ENCODE data around the gene RUVBL1. TPM values are rescaled to one million over a fixed set of nuclear protein-coding genes. Genes with fewer than 3 reads are reported as not detected.
"Not testable (repeated sequence)": the region's sequence is repeated elsewhere in the genome, so short reads cannot be mapped to it uniquely, and the experiment has no call there.

The RUVBL1 gene
- total and polyA plus RNA-seq, 8 donors: 3.7 to 13.3 (median 10.0) TPM

- no peaks in the 10 kb centered on the region for H3K9me3 ChIP-seq
- FAIRE-seq: no peak
- no peaks in the 10 kb centered on the region for H3K27me3 ChIP-seq
- H3K4me1 ChIP-seq: peaks cover 0 to 5% (median 0%) of the 10 kb centered on the region in 3 donors
- no peak overlapping the region for H3K4me3 ChIP-seq
- no peak overlapping the region for H3K27ac ChIP-seq
- ATAC-seq: no peak
- TF ChIP-seq CTCF (IDR thresholded peaks at IDR 0.05): no peak
- no peak for DNase-seq
- WGBS, 2 donors: 63 to 84% methylated on average over 3 of the region's 3 CpGs
- no peaks in the 10 kb centered on the region for H3K36me3 ChIP-seq
- intact Hi-C loops (cut with DNase I): no loop called here
Measured at GRCh38 chr3:128155616-128156360, 32.2 kb upstream of the RUVBL1 start.

GRCh38 chr3:128154354-128154753 lies 30.7 kb upstream of the RUVBL1 start:
- H3K9me3 ChIP-seq; DNase-seq; H3K4me1 ChIP-seq; intact Hi-C loops (cut with DNase I); FAIRE-seq; H3K27ac ChIP-seq; ATAC-seq; H3K36me3 ChIP-seq; H3K27me3 ChIP-seq: not testable (repeated sequence)
- H3K4me3 ChIP-seq: peak overlapping the region in 3 of 4 donors; percentile 92 to 96 (median 95)
- WGBS, 2 donors: 78 to 80% methylated on average over 16 of the region's 16 CpGs

GRCh38 chr3:128153156-128154041 lies 29.8 kb upstream of the RUVBL1 start, which contains the start of gene EEFSEC:
Gene EEFSEC (plus strand): TSS chr3:128153481. CDS start chr3:128153508, 27 bp downstream.
- intact Hi-C loops (cut with DNase I): no loop called here
- peak; percentile 97 to 99 (median 98) for ATAC-seq
- DNase-seq: peak; percentile 78 to 95 (median 85)
- TF ChIP-seq CTCF (IDR thresholded peaks at IDR 0.05): no peak
- H3K9me3 ChIP-seq: no peaks in the 10 kb centered on the region
- H3K27ac ChIP-seq: peak within 1 kb of the TSS; percentile 61 to 83 (median 78)
- no peaks in the 10 kb centered on the region for H3K27me3 ChIP-seq
- 0 to 1% methylated on average over 88 to 96 of the region's 96 CpGs for WGBS, 2 donors
- H3K36me3 ChIP-seq: no peaks in the 10 kb centered on the region
- peak within 1 kb of the TSS; percentile 92 to 96 (median 94) for H3K4me3 ChIP-seq
- FAIRE-seq: no peak
- peaks cover 0 to 5% (median 0%) of the 10 kb centered on the region in 3 donors for H3K4me1 ChIP-seq

- peak overlapping the region; percentile 61 to 83 (median 78) for H3K27ac ChIP-seq
- H3K27me3 ChIP-seq: no peaks in the 10 kb centered on the region
- no peak for DNase-seq
- 59 to 63% methylated on average over 14 to 15 of the region's 29 CpGs for WGBS, 2 donors
- intact Hi-C loops (cut with DNase I): no loop called here
- peak overlapping the region in 3 of 4 donors; percentile 92 to 96 (median 95) for H3K4me3 ChIP-seq
- no peak for FAIRE-seq
- no peak for TF ChIP-seq CTCF (IDR thresholded peaks at IDR 0.05)
- no peaks in the 10 kb centered on the region for H3K36me3 ChIP-seq
- no peaks in the 10 kb centered on the region for H3K9me3 ChIP-seq
- ATAC-seq: peak in 2 of 4 donors; percentile 70
- peaks cover 0 to 5% (median 0%) of the 10 kb centered on the region in 3 donors for H3K4me1 ChIP-seq
Measured at GRCh38 chr3:128152419-128153155, 29.0 kb upstream of the RUVBL1 start.

Data from pancreas (tissue), 10 donors.